ENCODE measurements around the gene BCAS2. TPM values are rescaled to one million over a fixed set of nuclear protein-coding genes. Genes with fewer than 3 reads are reported as not detected.

The BCAS2 gene
- total RNA-seq, 4 donors from 2014 or later = 32.5 to 41.8 (median 36.6) TPM

- H3K4me3 ChIP-seq = no peak overlapping the region
- no peak for TF ChIP-seq POLR2A (IDR thresholded peaks at IDR 0.05)
- no peak for TF ChIP-seq POLR2AphosphoS5 (IDR thresholded peaks at IDR 0.05)
- no peak for TF ChIP-seq EP300 (IDR thresholded peaks at IDR 0.05)
- TF ChIP-seq, protein P1, sequence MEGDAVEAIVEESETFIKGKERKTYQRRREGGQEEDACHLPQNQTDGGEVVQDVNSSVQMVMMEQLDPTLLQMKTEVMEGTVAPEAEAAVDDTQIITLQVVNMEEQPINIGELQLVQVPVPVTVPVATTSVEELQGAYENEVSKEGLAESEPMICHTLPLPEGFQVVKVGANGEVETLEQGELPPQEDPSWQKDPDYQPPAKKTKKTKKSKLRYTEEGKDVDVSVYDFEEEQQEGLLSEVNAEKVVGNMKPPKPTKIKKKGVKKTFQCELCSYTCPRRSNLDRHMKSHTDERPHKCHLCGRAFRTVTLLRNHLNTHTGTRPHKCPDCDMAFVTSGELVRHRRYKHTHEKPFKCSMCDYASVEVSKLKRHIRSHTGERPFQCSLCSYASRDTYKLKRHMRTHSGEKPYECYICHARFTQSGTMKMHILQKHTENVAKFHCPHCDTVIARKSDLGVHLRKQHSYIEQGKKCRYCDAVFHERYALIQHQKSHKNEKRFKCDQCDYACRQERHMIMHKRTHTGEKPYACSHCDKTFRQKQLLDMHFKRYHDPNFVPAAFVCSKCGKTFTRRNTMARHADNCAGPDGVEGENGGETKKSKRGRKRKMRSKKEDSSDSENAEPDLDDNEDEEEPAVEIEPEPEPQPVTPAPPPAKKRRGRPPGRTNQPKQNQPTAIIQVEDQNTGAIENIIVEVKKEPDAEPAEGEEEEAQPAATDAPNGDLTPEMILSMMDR (IDR thresholded peaks at IDR 0.05) = no peak
- no peaks in the 10 kb centered on the region for H3K27me3 ChIP-seq
- 53 to 60% methylated on average over 1 of the region's 1 CpG for WGBS, 2 donors (ENCODE audit: low coverage in 1 of 2)
- no peaks in the 10 kb centered on the region for H3K4me1 ChIP-seq
- no peak overlapping the region for H3K27ac ChIP-seq
- no peaks in the 10 kb centered on the region for H3K36me3 ChIP-seq
- H3K9me3 ChIP-seq = no peaks in the 10 kb centered on the region
- ATAC-seq = no peak
Observed at GRCh38 chr1:114545315-114545714, 36.1 kb downstream of the BCAS2 start.

- 59 to 60% methylated on average over 1 to 6 of the region's 6 CpGs for WGBS, 2 donors (ENCODE audit: low coverage in 1 of 2)
Observed at GRCh38 chr1:114540821-114541220, 40.6 kb downstream of the BCAS2 start.

DNA sequence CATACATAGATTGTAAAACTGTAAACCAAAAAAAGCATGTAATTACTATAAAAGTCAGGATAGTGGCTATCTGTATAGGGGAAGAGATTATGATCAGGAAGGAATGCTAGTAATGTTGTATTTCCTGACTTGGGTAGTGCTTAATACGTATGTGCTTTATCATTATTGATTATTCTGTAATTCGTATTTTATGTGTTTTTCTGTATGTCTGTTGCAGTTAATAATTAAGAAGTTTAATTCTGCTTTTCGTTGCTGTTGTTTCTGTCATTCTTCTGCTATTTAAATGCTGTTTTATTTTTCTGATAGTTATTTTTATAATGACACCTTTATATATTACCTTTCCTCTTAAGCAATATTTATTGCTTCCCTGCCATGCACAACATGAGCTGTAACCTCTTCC is 41.1 kb downstream of the BCAS2 start:
- TF ChIP-seq EP300 (IDR thresholded peaks at IDR 0.05) = no peak
- no peak for TF ChIP-seq POLR2AphosphoS5 (IDR thresholded peaks at IDR 0.05)
- TF ChIP-seq, protein P1 (IDR thresholded peaks at IDR 0.05) = no peak
- TF ChIP-seq POLR2A (IDR thresholded peaks at IDR 0.05) = no peak
- no peak overlapping the region for H3K4me3 ChIP-seq
- no peaks in the 10 kb centered on the region for H3K9me3 ChIP-seq
- H3K36me3 ChIP-seq = no peaks in the 10 kb centered on the region
- no peak overlapping the region for H3K27ac ChIP-seq
- no peaks in the 10 kb centered on the region for H3K27me3 ChIP-seq
- 41 to 55% methylated on average over 3 of the region's 3 CpGs for WGBS, 2 donors (ENCODE audit: low coverage in 1 of 2)
- H3K4me1 ChIP-seq = no peaks in the 10 kb centered on the region
- no peak for ATAC-seq

More at GRCh38 chr1:114540821-114541220, 40.6 kb downstream of the BCAS2 start:
- H3K9me3 ChIP-seq = no peaks in the 10 kb centered on the region
- TF ChIP-seq POLR2A (IDR thresholded peaks at IDR 0.05) (no peak), EP300 (IDR thresholded peaks at IDR 0.05) (no peak), POLR2AphosphoS5 (IDR thresholded peaks at IDR 0.05) (no peak)
- TF ChIP-seq, protein P1 (IDR thresholded peaks at IDR 0.05) = no peak
- no peak overlapping the region for H3K27ac ChIP-seq
- no peaks in the 10 kb centered on the region for H3K36me3 ChIP-seq
- no peak overlapping the region for H3K4me3 ChIP-seq
- H3K27me3 ChIP-seq = no peaks in the 10 kb centered on the region
- no peaks in the 10 kb centered on the region for H3K4me1 ChIP-seq
- no peak for ATAC-seq

GRCh38 chr1:114536043-114536442 is 45.4 kb downstream of the BCAS2 start:
- Histone ChIP-seq H3K36me3 (no peaks in the 10 kb centered on the region), H3K4me1 (no peaks in the 10 kb centered on the region), H3K27me3 (no peaks in the 10 kb centered on the region), H3K4me3 (no peak overlapping the region), H3K9me3 (no peaks in the 10 kb centered on the region), H3K27ac (no peak overlapping the region)
- WGBS, 2 donors (ENCODE audit: low coverage in 1 of 2) = 87% methylated on average over 3 of the region's 7 CpGs; no CpG with 5 or more reads in 1 of the 2 donors
- no peak for ATAC-seq
- TF ChIP-seq POLR2AphosphoS5 (IDR thresholded peaks at IDR 0.05) = no peak
- TF ChIP-seq EP300 (IDR thresholded peaks at IDR 0.05) = no peak
- TF ChIP-seq, protein P1 (IDR thresholded peaks at IDR 0.05) = no peak
- TF ChIP-seq POLR2A (IDR thresholded peaks at IDR 0.05) = no peak

GRCh38 chr1:114535401-114535800 is 46.0 kb downstream of the BCAS2 start:
- H3K27me3 ChIP-seq = no peaks in the 10 kb centered on the region
- ATAC-seq = no peak
- H3K4me1 ChIP-seq = no peaks in the 10 kb centered on the region
- no peak overlapping the region for H3K4me3 ChIP-seq
- TF ChIP-seq POLR2A (IDR thresholded peaks at IDR 0.05) = no peak
- TF ChIP-seq, protein P1 (IDR thresholded peaks at IDR 0.05) = no peak
- no peak for TF ChIP-seq EP300 (IDR thresholded peaks at IDR 0.05)
- TF ChIP-seq POLR2AphosphoS5 (IDR thresholded peaks at IDR 0.05) = no peak
- WGBS, 2 donors (ENCODE audit: low coverage in 1 of 2) = 29% methylated on average over 1 of the region's 1 CpG; no CpG with 5 or more reads in 1 of the 2 donors
- no peak overlapping the region for H3K27ac ChIP-seq
- no peaks in the 10 kb centered on the region for H3K36me3 ChIP-seq
- H3K9me3 ChIP-seq = no peaks in the 10 kb centered on the region
